AG09319 (cell line): ENCODE results near the gene LRP5.

Experiments
- DNase-seq: peaks from one replicate; pipeline ENCODE4 v3.0.0-alpha.2; 2010; ENCODE audit warnings: low read depth; ENCODE audit errors: extremely low read depth
- CTCF ChIP-seq: IDR thresholded peaks from 2 replicates; pipeline ENCODE4 v1.5.1; 2011; ENCODE audit warnings: low read depth, mild to moderate bottlenecking, inconsistent platforms, low read length, moderate library complexity

The LRP5 gene

GRCh38 chr11:68402355-68403031 lies 90.1 kb downstream of the LRP5 start:
- no peak; the same call in 1 of the 2 replicates for TF ChIP-seq CTCF
- no peak for DNase-seq

GRCh38 chr11:68403424-68403823 lies 91.0 kb downstream of the LRP5 start:
- no peak for TF ChIP-seq CTCF
- no peak for DNase-seq

GRCh38 chr11:68403831-68404230 lies 91.4 kb downstream of the LRP5 start:
- no peak for TF ChIP-seq CTCF

GRCh38 chr11:68406324-68407313 lies 94.2 kb downstream of the LRP5 start:
- DNase-seq, result no peak
- no peak for TF ChIP-seq CTCF

More at GRCh38 chr11:68403831-68404230, 91.4 kb downstream of the LRP5 start:
- no peak for DNase-seq

GRCh38 chr11:68408512-68408911 lies 96.1 kb downstream of the LRP5 start:
- TF ChIP-seq CTCF, result no peak
- no peak for DNase-seq

- no peak for TF ChIP-seq CTCF
- no peak for DNase-seq
Observed at GRCh38 chr11:68409748-68410344, 97.5 kb downstream of the LRP5 start.
